IPS DF 19.7 (cell line): ENCODE measurements around the gene OR13D1.
"Not testable (repeated sequence)": the region's sequence is repeated elsewhere in the genome, so short reads cannot be mapped to it uniquely, and the experiment has no call there.

ENCODE experiments used
- DNase-seq: peaks from one replicate; pipeline ENCODE4 v3.0.0-alpha.2; 2013; ENCODE audit warnings: low read depth, low spot score

OR13D1 gene, protein sequence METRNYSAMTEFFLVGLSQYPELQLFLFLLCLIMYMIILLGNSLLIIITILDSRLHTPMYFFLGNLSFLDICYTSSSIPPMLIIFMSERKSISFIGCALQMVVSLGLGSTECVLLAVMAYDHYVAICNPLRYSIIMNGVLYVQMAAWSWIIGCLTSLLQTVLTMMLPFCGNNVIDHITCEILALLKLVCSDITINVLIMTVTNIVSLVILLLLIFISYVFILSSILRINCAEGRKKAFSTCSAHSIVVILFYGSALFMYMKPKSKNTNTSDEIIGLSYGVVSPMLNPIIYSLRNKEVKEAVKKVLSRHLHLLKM

DNA sequence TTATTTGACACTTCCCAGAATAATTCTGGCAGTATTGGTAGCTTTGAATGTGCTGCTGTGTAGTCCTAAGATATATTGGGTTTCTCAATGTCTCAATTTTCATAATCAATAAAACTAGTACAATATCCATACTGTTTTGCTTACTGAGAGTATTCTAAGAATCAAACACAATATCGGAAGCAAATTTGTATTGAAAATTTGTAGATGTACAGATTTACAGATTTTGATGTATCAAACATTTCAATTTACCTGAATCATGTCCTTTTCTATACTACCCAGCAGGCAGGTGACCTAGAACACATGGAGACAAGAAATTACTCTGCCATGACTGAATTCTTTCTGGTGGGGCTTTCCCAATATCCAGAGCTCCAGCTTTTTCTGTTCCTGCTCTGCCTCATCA, at the start of gene OR13D1:
Gene OR13D1, plus strand, starts transcription at position 301 of the 400 bp plus-strand sequence. Its CDS starts 0 bp downstream, at position 301.
- no peak for DNase-seq

DNA sequence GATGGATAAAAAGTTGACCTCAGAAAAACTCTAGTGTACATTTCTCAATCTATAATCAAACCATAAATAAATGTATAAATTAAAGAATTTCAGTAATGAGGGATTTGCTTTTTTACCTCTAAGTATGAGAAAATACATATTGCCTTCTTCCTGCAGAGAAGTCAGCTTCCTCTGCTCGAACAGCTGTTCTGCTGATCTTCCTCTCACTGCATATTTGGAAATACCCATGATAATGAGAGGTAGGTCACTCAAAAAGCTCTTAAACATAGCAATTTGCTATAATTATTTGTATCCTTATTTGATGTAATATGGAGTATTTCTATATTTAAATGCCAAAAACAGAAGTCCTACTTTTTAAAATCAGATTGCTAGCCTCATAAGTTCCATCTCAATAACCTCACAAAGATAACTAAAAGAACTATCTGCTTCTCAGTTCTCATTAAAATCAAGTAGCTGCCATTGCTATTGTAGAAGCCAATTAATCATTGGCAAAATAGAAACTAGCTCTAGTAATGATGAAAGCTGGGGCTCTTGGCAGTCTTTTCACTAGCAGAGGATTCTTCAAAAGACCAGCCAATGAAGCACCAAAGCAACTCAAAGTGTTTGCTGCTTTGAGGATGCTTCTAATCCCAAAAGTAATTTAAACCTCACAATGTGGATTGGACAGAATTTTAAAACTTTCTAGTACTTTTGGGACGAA, 35.7 kb upstream of the OR13D1 start:
- no peak for DNase-seq

DNA sequence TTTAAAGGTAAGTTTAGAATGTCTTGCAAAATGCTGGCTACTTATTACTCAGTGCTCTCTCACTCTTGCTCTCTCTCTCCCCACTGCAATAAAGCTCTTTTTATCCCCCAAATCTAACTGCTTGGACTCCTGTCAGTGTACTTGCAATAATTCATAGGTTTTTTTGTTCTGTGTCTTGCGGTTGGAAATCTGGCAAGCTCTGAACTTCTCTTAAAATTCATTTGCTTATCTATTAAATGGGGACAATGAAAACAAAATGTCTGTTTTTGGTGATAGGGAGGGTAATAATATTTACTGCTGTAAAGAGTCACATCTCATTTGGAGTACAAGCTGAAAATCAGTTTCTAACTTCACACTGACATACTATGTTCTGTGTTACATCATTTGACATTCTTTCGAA, 18.7 kb upstream of the OR13D1 start:
- DNase-seq, result no peak

DNA sequence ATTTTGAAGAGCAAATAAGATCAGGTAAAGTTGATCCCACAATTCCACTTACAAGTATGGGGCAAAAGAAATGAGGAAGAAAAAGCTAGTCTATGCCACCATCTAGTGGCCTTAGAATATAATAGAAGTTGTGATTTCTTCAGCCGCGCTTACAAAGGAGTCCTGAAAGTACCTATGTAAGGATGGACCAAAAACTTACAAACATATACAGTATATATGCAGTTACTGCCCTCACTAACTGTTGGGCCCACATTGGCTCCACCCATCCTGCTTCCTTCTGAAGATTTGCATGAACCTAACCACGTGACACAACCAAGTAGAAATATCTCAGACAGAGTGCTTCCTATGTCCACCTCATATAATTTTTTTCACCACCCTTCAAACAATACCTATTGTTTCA, 11.7 kb upstream of the OR13D1 start:
- peak; percentile 1 for DNase-seq

DNA sequence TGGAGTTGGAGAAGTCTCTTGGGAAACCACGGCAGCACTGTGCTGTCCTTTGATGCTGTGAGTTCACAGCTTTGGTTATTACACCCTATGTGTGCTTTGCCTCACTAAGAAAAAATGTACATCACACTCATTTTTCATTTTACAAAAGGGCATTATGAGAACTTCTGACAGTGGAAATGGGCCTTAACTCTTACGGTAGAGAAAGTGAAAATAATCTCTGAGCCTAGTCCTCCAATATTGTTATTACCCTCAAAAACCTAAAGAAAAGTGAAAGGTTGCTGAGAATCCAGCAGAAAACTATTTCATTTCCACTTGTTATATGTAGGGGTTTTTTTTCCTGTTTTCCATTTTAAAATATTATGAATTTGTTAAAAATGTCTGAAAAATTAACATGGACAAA, 8.2 kb upstream of the OR13D1 start:
- no peak for DNase-seq

DNA sequence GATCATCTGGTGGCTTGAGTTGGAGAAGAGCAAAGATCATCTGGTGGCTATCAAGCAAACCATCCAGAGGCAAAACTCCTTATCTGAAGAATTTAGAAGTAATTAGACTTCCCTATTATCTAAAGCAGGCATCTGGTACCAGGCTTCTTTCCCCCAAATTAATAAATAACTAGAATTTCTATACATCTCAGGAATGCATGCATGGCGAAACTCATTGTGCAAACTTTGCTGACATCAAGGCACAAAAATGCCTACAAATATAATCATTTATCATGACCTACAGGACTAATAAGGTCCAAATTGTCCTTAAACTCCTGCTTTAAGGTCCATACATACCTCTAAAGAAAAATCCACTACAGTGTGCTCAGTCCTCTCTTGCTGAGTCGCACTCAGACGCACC, 6.0 kb downstream of the OR13D1 start:
- DNase-seq, result no peak

DNA sequence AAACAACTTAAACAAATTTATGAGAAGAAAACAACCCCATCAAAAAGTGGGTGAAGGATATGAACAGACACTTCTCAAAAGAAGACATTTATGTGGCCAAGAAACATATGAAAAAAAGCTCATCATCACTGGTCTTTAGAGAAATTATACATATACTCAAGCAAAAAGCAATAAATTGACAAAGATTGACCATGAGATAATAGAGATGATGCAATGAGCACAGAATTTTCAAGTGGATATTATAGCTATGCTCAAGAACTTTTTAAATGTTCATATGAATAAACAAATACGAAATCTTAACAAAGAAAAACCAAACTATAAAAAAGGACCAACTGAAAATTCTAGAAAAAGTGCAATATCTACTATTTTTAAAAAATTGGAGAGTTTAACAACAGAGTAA, 14.4 kb downstream of the OR13D1 start:
- DNase-seq, result not testable (repeated sequence)

DNA sequence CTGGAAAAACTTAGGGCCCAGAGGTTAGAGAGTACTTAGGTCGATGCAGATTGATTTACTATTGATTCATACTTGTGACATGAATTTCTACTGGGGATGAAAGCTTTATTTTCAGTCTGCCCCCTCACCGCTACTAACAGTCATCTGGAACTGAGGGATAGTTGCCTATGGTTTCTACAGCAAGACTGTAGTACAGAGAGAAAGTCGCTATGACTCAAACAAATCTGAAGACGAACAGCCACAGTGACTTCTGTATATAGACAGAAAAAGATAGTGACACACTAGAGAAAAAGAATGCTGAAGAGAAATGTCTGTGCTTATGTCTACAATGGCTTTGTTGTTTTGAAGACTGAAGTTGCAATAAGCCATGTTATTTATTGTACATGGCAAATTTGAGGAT, 17.3 kb downstream of the OR13D1 start:
- no peak for DNase-seq

DNA sequence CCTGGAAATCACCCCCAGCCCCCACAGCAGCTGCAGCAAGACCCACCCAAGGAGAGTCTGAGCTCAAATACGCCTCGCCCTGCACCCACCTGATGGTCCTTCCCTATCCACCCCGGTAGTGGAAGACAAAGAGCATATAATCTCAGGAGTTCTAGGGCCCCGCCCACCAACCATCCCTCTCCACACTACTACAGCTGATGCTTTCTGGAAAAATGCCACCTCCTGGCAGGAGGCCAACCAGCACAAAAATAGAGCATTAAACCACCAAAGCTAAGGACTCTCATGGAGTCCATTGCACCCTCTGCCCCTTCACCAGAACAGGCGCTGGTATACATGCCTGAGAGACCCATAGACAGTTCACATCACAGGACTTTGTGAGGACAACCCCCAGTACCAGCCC, 30.7 kb downstream of the OR13D1 start:
- DNase-seq, result no peak

DNA sequence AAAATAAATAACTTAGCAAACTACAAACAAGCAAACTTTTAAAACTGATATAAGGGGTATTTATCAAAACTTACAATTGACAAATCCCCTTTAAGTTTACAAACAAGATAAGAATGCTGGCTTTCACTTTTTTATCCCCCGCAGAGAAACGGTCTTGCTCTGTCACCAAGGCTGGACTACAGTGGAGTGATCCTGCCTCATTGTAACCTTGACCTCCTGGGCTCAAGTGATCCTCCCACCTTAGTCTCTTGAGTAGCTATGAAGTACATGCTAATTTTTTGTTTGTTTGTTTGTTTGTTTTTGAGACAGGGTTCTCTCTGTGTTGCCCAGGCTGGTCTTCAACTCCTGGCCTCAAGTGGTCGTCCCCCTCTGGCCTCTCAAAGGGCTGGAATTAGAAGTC, 44.1 kb downstream of the OR13D1 start:
- no peak for DNase-seq

DNA sequence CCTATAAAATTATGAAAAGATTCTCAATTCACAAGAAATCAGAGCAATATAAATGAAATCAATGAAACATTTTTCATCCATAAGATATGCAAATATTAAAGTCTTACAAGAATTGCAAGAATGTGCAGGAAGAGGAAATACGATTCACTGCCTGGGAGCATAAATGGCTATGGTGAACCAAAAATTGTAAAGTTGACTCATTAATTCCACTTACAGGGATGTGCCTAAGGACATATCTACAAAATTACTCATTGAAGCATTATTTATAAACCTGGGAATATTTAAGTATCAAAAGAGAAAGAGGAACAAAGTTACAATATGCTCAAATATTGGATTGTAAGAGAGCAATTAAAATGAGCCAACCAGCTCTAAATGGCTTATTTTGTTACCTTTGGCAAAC, 46.3 kb downstream of the OR13D1 start:
- DNase-seq, result no peak

DNA sequence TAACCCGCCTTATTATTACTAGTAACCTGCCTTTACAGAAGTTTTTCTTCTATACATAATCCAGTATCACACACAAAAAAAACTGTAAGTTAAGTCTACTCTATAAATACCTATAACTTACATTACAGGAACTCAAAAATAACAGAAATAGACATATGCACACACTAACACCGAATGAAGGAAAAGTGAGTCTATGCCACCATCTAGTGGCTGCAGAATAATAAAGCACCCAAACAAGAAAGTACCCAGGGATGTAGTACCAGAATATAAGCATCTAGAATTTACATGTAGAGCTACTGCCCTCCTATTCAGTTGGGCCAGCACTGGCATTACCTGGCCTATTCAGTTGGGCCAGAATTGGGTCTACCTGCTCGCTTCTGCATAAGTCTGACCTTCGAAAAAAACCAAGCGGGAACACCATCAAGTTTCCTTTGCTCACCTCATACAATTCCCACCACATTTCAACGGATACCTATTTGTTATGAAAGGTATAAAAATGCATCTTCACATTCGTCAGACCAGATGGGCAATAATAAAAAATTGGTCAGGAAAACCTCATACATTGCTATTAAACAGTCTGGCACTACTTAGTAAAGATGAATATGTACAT, 49.2 kb downstream of the OR13D1 start:
- no peak for DNase-seq
